Right cardiac atrium (tissue), 5 donors: ENCODE measurements around the gene ARL6IP5. TPM values are rescaled to one million over a fixed set of nuclear protein-coding genes. Genes with fewer than 3 reads are reported as not detected.

Experiments used
- ATAC-seq, 2 donors: fragments of 200-7000 bp; cut with Tn5 transposase; one replicate each; pipeline versions ENCODE4 v1.8.0 to v1.9.1; 2020; ENCODE audit warnings: moderate library complexity in 2 of 2, mild to moderate bottlenecking in 1 of 2
- DNase-seq, 3 donors: peaks; one replicate each; pipeline ENCODE4 v3.0.0-alpha.2; 2020
- H3K27ac ChIP-seq: one replicate; pipeline ENCODE4 v1.5.1; 2013; ENCODE audit warnings: mild to moderate bottlenecking, low read length, control low read depth, moderate library complexity
- H3K27me3 ChIP-seq: one replicate; pipeline ENCODE4 v1.6.1; 2013; ENCODE audit not compliant: control insufficient read depth, insufficient read depth
- H3K4me1 ChIP-seq: one replicate; pipeline ENCODE4 v1.6.1; 2013; ENCODE audit warnings: low read length; ENCODE audit not compliant: control insufficient read depth, insufficient read depth
- H3K4me3 ChIP-seq: one replicate; pipeline ENCODE4 v1.5.1; 2013; ENCODE audit warnings: low read length, control low read depth
- H3K9me3 ChIP-seq: one replicate; pipeline ENCODE4 v1.6.1; 2013; ENCODE audit warnings: low read length; ENCODE audit not compliant: control insufficient read depth
- WGBS: extraction: QIAGEN DNeasy Blood & Tissue Kit; methylation state at CpG from one replicate; pipeline ENCODE4 v1.1.7; 2013; 5-methylcytosine and 5-hydroxymethylcytosine counted together
- intact Hi-C, 4 donors: fragments of 100-400 bp; cut with DNase I; formaldehyde crosslinking; loops; one replicate each; pipeline versions ENCODE4 v1.11.0 to v1.14.0; 2022 to 2023
- long read RNA-seq, 4 donors: library from polyadenylated mRNA; unstranded; transcript quantifications; one replicate each; pipeline ENCODE4 v2.0.0, GENCODE V29; 2020 to 2021
- polyA plus RNA-seq: library from polyadenylated mRNA; stranded (reverse); fragments of 200-250 nt; gene quantifications from one replicate; pipeline ENCODE4 v1.2.3, GENCODE V29; 2013
- total RNA-seq, 4 donors: library from RNA; stranded (reverse); fragmentation: NEBNext Ultra II Directional; extraction: Animal tissue kit (Norgen Biotek cat#: 25700); gene quantifications; one replicate each; pipeline ENCODE4 v1.2.1, GENCODE V29; 2021
- donor health status: healthy with polysubstance abuse.
- donor health status: DM: no; HTN: yes; CAD: no.
- donor health status: DM: no; HTN: no; CAD: no.
- donor health status: DM: no; HTN: yes; CAD: no; lungs with severe emphysema.
- donor health status: DM: yes; HTN: yes; CAD: no.

ARL6IP5 gene, protein sequence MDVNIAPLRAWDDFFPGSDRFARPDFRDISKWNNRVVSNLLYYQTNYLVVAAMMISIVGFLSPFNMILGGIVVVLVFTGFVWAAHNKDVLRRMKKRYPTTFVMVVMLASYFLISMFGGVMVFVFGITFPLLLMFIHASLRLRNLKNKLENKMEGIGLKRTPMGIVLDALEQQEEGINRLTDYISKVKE
- total RNA-seq (100 to 1,000 TPM; 162 to 233 (median 227) TPM), polyA plus RNA-seq (261 TPM)
- long read RNA-seq, donor 1, transcript ARL6IP5-201 (3 exons, 2,101 nt) = major isoform, 947 of 964 reads
- long read RNA-seq, donor 1, partial matches to known transcripts = 5 of 964 reads
- long read RNA-seq, donor 1, other reads (novel, unspliced or antisense) = 12 of 964 reads
- long read RNA-seq, donor 2, transcript ARL6IP5-201 (3 exons, 2,101 nt) = major isoform, 308 of 312 reads
- long read RNA-seq, donor 2, partial matches to known transcripts = 0 of 312 reads
- long read RNA-seq, donor 2, other reads (novel, unspliced or antisense) = 3 of 312 reads
- long read RNA-seq, donor 3, transcript ARL6IP5-201 (3 exons, 2,101 nt) = major isoform, 847 of 876 reads
- long read RNA-seq, donor 3, partial matches to known transcripts = 6 of 876 reads
- long read RNA-seq, donor 3, other reads (novel, unspliced or antisense) = 23 of 876 reads
- long read RNA-seq, donor 4, transcript ARL6IP5-201 (3 exons, 2,101 nt) = major isoform, 401 of 406 reads
- long read RNA-seq, donor 4, partial matches to known transcripts = 2 of 406 reads
- long read RNA-seq, donor 4, other reads (novel, unspliced or antisense) = 2 of 406 reads

DNA sequence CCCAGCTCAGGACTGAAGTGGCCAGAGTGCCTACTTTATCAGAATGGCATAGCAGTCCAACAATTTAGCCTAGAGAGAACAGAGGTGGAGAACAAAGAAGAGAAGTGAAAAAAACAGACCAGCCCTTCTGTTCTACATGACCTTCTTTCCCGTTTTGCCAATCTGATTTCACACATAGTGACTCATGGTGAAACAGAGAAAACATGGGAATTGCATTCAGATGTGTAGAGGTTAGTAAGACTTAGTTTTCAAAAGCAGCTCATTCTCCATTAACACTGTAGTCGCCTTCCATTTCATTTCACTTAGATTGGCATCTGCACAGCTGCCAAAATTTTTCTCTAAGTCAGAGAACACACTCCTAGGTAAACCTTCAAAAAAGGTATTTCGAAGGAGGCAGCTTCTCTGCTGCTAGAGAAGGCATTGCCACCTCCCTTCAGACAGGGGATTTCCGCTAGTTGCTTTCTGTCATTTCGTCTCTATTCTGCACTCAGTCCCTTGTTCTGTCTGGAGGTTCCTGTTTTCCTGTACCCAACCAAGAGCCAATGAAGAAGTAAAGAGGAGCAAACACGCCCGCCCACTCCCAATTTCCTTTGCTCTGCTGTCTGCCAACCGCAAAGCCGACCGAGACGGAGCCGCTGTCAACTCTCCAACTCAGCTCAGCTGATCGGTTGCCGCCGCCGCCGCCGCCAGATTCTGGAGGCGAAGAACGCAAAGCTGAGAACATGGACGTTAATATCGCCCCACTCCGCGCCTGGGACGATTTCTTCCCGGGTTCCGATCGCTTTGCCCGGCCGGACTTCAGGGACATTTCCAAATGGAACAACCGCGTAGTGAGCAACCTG lies at the start of gene ARL6IP5:
ARL6IP5 (plus strand) TSS at position 612 of the 842 bp plus-strand sequence; CDS start at position 723, 111 bp downstream.
- 2% methylated on average over 32 of the region's 32 CpGs for WGBS
- H3K4me1 ChIP-seq = peaks cover 6% of the 10 kb centered on the region
- DNase-seq = peak; percentile 95 to 98 (median 97)
- H3K4me3 ChIP-seq = peak within 1 kb of the TSS; percentile 61
- ATAC-seq = peak; percentile 74 to 79
- H3K27ac ChIP-seq = peak within 1 kb of the TSS; percentile 97
- no peaks in the 10 kb centered on the region for H3K9me3 ChIP-seq
- H3K27me3 ChIP-seq = no peaks in the 10 kb centered on the region
- intact Hi-C loops = no loop called here

DNA sequence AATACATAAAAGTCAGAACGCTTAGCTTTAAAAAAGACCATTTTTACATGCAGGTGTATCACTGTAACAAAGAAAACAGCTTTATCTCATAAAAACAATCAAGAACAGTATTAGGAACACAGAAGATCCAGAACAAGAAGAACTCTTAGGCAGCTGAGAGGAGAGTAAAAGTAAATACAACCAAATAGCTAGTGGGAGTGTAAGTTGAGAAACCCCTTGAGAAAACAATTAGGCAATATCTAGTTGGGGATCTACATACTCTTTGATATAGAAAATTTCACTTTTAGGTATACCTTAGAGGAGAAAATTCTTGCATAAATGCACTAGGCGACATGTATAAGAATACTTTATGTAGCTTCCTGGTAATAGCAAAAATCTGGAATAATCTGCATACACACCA lies 40.1 kb upstream of the ARL6IP5 start:
- Histone ChIP-seq H3K9me3 (no peaks in the 10 kb centered on the region), H3K4me3 (no peak overlapping the region), H3K4me1 (peaks cover 4% of the 10 kb centered on the region), H3K27ac (no peak overlapping the region), H3K27me3 (no peaks in the 10 kb centered on the region)
- intact Hi-C loops = no loop called here
- WGBS = 94% methylated on average over 2 of the region's 2 CpGs
- DNase-seq (no peak), ATAC-seq (no peak)

DNA sequence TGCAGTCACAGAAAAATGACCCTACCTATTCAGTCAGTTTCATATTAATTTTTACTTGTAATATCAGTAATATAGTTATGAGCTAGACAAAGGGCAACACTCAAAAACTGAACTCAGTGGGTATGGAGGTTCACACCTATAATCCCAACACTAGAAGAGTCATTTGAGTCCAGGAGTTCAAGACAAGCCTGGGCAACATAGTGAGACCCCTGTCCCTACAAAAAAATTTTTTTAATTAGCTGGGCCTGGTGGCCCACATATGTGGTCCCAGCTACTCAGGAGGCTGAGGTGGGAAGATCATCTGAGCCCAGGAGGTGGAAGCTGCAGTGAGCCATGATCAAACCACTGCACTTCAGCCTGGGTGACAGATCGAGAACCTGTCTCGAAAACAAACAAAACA lies 35.7 kb upstream of the ARL6IP5 start:
- intact Hi-C loops = no loop called here
- H3K27me3 ChIP-seq = no peaks in the 10 kb centered on the region
- DNase-seq (no peak), ATAC-seq (no peak)
- peaks cover 7% of the 10 kb centered on the region for H3K4me1 ChIP-seq
- 96% methylated on average over 2 of the region's 2 CpGs for WGBS
- H3K9me3 ChIP-seq = no peaks in the 10 kb centered on the region
- H3K27ac ChIP-seq = no peak overlapping the region
- H3K4me3 ChIP-seq = no peak overlapping the region

DNA sequence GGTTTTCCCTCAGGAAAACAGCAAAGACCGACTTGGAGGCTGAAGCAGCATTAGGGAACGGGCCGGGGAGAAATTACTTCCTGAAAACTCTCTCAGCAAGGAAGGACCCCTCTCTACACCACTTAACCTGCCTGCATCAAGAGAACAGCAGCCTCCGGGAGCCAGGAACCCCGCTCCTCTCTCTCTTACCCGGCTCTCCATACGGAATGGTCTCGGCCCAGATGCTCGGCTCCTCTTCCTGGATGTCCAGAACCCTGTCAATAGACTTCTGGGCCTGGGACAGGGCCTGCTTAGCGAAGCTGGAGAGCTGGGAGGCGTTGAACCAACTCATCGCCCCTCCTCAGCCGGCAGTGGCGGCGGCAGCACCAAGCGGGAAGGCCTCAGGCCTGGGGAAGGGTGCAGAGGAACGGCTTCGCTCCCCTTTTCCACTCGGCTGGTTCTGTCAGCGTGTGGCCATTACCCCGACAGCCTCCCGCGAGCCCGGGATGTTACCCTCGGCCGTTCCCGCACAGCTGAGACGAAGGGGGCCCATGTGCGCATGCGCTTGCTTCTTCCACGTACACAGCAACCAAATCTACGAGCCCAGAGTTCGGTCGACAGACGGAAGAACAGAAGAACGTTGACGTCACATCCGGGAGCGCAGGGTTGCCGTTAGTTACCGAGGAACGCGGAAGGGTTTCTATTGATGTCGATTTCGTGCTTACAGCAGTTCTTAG lies 32.8 kb upstream of the ARL6IP5 start, which contains the start of gene TMF1:
TMF1 (minus strand) TSS at position 578 of the 716 bp plus-strand sequence; CDS start at position 331, 247 bp downstream.
- H3K9me3 ChIP-seq = no peaks in the 10 kb centered on the region
- peak within 1 kb of the TSS; percentile 97 for H3K27ac ChIP-seq
- H3K4me1 ChIP-seq = peaks cover 7% of the 10 kb centered on the region
- ATAC-seq = peak; percentile 98
- peak; percentile 98 to 99 (median 99) for DNase-seq
- peak within 1 kb of the TSS; percentile 90 for H3K4me3 ChIP-seq
- H3K27me3 ChIP-seq = no peaks in the 10 kb centered on the region
- under 1% methylated on average over 45 of the region's 45 CpGs for WGBS
- intact Hi-C loops = no loop called here

DNA sequence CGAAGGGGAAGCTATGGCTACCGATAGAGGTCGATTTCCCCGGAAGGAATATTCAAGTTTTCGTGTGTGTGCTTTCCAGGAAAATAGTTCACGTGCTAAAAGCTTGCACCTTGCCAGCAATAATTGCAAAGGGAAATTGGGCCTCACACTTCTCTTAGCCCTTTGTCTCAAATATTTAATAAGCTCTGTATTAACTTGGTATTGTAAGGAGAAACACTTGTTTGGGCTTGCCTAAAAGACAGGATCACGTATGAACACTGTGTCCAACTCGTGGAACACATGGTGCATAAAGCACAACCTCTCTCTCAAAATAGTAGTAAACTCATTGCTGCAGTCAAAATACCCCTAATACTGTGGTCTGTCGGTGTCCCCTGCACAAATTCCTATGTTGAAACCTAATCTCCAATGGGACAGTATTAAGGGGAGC lies 32.3 kb upstream of the ARL6IP5 start:
- no peaks in the 10 kb centered on the region for H3K27me3 ChIP-seq
- peak overlapping the region; percentile 75 for H3K27ac ChIP-seq
- H3K9me3 ChIP-seq = no peaks in the 10 kb centered on the region
- WGBS = 12% methylated on average over 9 of the region's 9 CpGs
- DNase-seq (no peak), ATAC-seq (peak; percentile 2 to 7)
- peak overlapping the region; percentile 90 for H3K4me3 ChIP-seq
- peaks cover 6% of the 10 kb centered on the region for H3K4me1 ChIP-seq
- intact Hi-C loops = no loop called here

DNA sequence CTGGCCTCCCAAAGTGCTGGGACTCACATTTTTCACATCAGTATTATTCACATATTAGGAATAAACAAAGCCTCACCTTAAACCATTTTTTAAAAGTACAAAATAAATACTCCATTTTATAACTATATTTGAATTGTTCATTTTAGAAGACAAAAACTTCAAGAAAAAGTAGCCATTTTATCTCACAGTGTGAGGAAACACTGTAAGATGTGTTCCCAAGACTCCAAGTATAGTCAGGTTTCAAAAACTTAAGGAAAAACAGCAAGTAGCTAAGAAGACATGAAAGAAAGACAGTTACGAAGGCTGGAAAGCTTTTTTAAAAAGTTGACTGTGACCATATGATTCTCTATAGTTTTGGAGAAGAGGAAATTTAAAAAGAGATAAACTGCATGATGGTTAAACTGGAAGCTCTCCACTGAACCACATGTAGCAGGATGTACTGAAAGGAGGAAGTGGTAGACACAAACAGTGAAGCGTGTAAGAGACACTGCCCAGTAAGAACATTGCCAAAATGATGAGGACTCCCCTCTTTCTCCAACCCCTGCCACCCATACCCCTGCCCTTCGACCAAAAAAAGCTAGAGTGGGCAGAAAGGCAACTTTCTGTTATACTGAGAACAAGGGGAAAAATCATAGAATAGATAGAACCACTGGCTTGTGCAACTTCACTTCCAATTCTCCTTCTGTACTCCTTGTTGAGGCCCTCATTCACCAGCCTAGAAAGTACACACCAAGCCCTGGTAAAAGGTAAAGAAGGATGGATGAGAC lies 26.4 kb upstream of the ARL6IP5 start:
- H3K27ac ChIP-seq = no peak overlapping the region
- H3K4me3 ChIP-seq = no peak overlapping the region
- no peaks in the 10 kb centered on the region for H3K27me3 ChIP-seq
- 84% methylated on average over 3 of the region's 3 CpGs for WGBS
- no peak for DNase-seq
- H3K9me3 ChIP-seq = no peaks in the 10 kb centered on the region
- no peak for ATAC-seq
- H3K4me1 ChIP-seq = no peaks in the 10 kb centered on the region
- intact Hi-C loops = no loop called here

DNA sequence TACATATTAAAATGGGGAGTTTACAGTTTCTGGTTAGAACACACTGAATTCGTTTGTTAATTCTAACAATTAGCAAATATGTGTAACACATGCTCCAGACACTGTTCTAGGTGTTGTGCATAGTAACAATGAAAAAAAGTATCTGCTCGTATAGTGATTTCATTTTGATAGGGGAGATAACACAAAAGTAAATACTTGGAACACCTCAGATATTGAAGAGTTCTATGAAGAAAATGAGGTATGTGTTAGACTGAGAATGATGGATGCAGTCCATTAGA lies 25.9 kb upstream of the ARL6IP5 start:
- Histone ChIP-seq H3K27ac (no peak overlapping the region), H3K27me3 (no peaks in the 10 kb centered on the region), H3K4me1 (no peaks in the 10 kb centered on the region), H3K4me3 (no peak overlapping the region), H3K9me3 (no peaks in the 10 kb centered on the region)
- intact Hi-C loops = no loop called here
- 92% methylated on average over 2 of the region's 2 CpGs for WGBS
- ATAC-seq (no peak), DNase-seq (no peak)

DNA sequence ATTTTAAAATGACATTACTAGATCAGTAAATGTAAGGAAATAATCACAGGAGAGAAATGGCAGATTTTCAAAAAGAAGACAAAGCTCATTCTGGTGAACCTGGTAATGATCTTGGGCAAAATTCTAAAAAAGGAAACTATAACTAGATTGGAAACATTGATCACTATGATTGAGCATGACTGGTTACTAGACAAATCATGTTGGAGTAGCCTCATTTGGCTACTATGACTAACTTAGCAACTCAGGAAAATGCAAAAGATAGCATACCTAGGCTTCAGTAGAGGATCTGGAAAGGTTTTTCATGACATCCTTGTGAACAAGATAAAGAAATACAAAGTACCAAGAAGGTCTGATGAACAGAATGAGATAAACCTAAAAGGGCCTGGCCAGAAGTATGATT lies 25.0 kb upstream of the ARL6IP5 start:
- no peaks in the 10 kb centered on the region for H3K27me3 ChIP-seq
- DNase-seq = no peak
- intact Hi-C loops = no loop called here
- no peak overlapping the region for H3K27ac ChIP-seq
- ATAC-seq = no peak
- H3K9me3 ChIP-seq = no peaks in the 10 kb centered on the region
- H3K4me3 ChIP-seq = no peak overlapping the region
- H3K4me1 ChIP-seq = no peaks in the 10 kb centered on the region

DNA sequence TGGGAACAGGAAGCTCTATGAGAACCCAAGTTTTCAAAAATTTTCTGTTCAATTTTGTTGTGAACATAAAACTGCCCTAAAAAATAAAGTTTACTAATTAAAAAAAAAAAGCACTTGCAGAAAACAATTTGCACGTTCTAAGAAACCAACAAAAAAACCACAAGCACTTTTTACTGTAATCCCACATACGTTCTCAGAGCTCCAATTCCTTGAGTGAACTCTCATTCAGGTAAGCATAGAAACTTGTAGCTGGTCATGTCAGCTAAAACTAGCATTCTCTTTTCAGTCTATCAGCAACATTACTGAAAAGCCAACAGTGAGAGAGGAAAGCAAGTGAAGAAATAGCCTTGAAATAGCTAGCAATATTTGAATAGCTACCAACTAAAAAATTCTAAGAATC lies 21.1 kb upstream of the ARL6IP5 start:
- DNase-seq (no peak), ATAC-seq (no peak)
- Histone ChIP-seq H3K27me3 (no peaks in the 10 kb centered on the region), H3K27ac (no peak overlapping the region), H3K4me1 (no peaks in the 10 kb centered on the region), H3K9me3 (no peaks in the 10 kb centered on the region), H3K4me3 (no peak overlapping the region)
- WGBS = 86% methylated on average over 2 of the region's 2 CpGs
- intact Hi-C loops = no loop called here
